ENCODE measurements around the gene FBN1.

FBN1 gene

GRCh38 chr15:48402427-48403177 lies 242.9 kb downstream of the FBN1 start:
- TF ChIP-seq, protein P1, sequence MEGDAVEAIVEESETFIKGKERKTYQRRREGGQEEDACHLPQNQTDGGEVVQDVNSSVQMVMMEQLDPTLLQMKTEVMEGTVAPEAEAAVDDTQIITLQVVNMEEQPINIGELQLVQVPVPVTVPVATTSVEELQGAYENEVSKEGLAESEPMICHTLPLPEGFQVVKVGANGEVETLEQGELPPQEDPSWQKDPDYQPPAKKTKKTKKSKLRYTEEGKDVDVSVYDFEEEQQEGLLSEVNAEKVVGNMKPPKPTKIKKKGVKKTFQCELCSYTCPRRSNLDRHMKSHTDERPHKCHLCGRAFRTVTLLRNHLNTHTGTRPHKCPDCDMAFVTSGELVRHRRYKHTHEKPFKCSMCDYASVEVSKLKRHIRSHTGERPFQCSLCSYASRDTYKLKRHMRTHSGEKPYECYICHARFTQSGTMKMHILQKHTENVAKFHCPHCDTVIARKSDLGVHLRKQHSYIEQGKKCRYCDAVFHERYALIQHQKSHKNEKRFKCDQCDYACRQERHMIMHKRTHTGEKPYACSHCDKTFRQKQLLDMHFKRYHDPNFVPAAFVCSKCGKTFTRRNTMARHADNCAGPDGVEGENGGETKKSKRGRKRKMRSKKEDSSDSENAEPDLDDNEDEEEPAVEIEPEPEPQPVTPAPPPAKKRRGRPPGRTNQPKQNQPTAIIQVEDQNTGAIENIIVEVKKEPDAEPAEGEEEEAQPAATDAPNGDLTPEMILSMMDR (IDR thresholded peaks at IDR 0.05; ENCODE audit: insufficient read depth, low read depth, low read length, missing control alignments) = no peak
- DNase-seq (ENCODE audit: low read depth) = peak; percentile 71
- H3K4me3 ChIP-seq (ENCODE audit: low read length) = no peak overlapping the region

GRCh38 chr15:48400086-48400485 lies 245.4 kb downstream of the FBN1 start:
- TF ChIP-seq, protein P1 (IDR thresholded peaks at IDR 0.05; ENCODE audit: insufficient read depth, low read depth, low read length, missing control alignments) = no peak
- no peak overlapping the region for H3K4me3 ChIP-seq (ENCODE audit: low read length)
- no peak for DNase-seq (ENCODE audit: low read depth)

GRCh38 chr15:48397841-48398240 lies 247.7 kb downstream of the FBN1 start:
- no peak for DNase-seq (ENCODE audit: low read depth)
- H3K4me3 ChIP-seq (ENCODE audit: low read length) = no peak overlapping the region
- TF ChIP-seq, protein P1 (IDR thresholded peaks at IDR 0.05; ENCODE audit: insufficient read depth, low read depth, low read length, missing control alignments) = no peak

DNA sequence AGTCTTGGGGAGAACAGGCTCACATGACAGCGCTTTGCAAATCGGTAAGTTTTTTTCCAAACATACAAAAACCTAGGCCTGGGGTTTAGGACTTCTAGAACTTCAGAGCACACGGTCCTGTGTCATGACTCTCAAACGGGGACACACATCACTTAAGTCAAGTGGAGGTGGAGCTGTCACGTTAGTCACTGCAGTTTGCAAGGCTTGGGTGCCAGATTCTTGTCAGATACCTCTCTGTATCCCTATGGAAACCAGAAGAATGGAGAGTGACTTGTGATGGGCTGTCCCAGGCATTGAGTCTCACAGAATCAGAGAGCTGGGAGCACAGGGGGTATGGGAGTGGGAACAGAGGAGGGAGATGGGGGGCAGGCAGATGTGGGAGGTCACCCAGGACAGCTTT lies 249.5 kb downstream of the FBN1 start:
- TF ChIP-seq, protein P1 (IDR thresholded peaks at IDR 0.05; ENCODE audit: insufficient read depth, low read depth, low read length, missing control alignments) = no peak
- DNase-seq (ENCODE audit: low read depth) = no peak
- H3K4me3 ChIP-seq (ENCODE audit: low read length) = no peak overlapping the region

DNA sequence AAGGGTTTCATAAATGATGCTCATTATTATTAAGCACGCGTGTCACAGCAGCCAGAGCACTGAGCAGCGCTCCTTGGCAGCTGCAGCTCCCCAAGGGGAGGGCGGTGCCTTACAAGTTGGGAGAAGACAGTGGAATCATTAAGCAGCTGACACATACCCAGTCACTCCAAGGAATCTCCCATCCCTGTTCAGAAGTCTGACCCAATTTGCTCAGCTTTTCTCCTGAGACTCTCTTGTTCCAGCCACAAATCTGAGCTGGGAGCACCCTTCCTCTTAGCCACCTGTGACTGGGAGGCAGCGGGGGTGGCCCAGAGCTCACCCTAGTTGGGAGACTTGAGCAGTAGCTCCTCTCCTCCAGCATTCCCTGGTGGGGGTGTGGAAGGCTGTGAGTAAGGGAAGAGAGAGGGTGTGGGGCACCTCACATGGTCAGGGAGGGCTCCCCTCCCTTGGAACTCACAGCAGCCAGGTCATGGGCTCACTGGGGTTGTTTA lies 249.9 kb downstream of the FBN1 start:
- DNase-seq (ENCODE audit: low read depth) = peak; percentile 89
- no peak overlapping the region for H3K4me3 ChIP-seq (ENCODE audit: low read length)
- TF ChIP-seq, protein P1 (IDR thresholded peaks at IDR 0.05; ENCODE audit: insufficient read depth, low read depth, low read length, missing control alignments) = no peak

DNA sequence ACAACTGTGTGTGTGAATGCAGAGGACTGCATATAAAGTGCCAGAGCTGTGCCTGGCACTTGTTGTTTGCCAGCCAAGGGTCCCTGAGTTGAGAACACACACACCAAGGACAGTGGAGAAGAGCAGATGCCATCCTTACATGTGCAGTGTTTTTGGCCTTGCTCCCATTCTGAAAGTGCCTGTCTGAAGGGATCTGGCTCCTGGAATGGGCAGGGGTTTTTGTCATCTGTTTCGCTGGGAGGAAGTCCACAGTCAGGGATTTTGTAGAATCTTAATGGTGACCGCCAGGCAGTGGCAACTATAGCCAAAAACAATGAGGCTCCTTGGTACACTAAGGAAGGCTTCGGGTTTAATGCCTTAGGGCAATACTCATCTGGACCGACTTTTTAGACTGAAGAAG lies 250.5 kb downstream of the FBN1 start:
- DNase-seq (ENCODE audit: low read depth) = no peak
- TF ChIP-seq, protein P1 (IDR thresholded peaks at IDR 0.05; ENCODE audit: insufficient read depth, low read depth, low read length, missing control alignments) = no peak
- H3K4me3 ChIP-seq (ENCODE audit: low read length) = no peak overlapping the region

All from epithelial cell of esophagus (primary cell).